Stromal cell of bone marrow (primary cell): Measurements from ENCODE around the gene PKHD1.

Experiments
- DNase-seq: peaks from one replicate; pipeline ENCODE4 v3.0.0-alpha.2; 2012; ENCODE audit warnings: low read depth

Gene PKHD1

DNA sequence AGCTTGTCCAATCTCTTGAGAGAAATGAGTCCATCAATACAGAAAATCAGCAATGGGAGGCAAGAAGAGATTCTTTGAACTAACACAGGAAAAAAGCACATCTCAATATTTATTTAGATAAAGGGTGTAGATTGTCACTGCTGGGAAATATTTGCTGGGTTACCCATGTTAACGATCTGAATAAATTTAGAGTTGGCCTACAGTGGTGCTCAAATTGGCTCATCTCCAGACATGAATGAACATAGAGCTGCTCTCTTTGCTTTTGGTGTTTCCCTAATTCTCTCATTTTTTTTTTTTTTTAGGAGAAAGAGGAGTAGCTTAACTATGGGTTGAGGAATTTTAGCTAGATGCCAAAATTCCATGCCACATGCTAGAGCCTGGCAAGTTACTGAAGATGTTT lies 471.2 kb downstream of the PKHD1 start:
- no peak for DNase-seq

DNA sequence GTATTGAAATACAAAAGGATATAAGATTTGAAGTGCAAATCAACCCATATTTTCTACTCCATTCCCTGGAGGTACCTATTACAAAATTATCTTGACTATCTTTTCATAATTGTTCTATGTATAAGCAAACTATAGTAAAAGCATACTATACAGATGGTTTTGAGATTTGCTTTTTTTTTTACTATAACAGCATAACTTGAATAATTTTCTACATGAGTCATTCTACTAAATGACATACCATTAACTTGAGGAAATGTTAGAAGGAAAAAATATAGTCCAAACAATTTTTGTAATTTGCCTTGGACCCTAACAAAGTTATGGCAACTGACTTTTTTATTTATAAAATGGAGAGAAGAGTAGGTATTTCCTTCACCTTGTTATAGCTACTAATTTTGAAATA lies 472.7 kb downstream of the PKHD1 start:
- no peak for DNase-seq

DNA sequence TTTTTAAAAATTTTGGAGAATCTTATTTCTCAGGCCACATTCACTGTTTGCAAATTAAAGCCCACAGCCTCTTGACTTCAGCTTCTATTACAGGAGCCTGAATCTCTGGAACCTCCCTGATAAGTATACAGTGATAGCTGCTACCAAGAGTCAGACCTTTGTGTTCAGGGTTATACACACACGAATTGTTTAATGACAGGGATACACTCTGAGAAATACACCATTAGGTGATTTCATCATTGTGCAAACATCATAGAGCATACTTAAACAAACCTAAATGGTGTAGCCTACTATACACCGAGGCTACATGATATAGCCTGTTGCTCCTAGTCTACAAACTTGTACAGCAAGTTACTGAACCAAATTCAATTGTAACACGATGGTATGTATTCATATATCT lies 473.9 kb downstream of the PKHD1 start:
- DNase-seq = no peak

DNA sequence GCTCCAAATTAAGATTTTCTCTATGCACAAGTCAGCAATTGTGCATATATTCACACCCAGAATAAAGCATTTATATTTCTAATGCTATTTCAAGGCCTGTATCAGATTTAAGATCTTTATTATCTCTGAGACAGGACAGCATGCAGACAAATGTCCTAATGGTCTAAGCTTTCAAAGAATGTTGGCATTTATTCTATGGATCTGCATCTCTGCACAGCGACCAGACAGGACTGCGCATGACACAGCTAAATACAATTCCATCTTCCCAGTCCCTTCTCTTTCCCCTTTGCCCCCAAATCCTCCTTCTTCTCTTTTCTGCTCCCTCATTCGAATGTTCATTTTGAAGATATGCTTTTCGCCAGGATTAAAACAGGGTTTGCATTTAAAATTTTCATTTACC lies 478.5 kb downstream of the PKHD1 start:
- DNase-seq = no peak

DNA sequence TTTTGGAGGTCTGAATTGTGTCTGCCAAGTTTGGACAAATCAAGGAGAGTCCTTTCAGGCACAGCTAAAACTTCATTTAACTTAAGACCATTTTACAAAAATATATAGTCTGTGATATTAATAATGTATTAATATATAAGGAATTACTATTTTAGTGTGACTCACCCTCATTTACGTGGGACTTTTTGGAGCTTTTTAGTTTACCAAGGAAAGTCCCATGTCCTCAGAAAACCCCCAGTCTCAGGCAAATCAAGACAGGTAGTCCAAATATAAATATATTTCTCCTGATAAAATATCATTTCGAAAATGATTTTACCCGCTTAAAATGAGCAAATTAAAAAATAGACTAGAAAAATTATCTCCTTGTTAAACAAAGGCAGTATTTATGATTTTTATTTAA lies 479.0 kb downstream of the PKHD1 start:
- DNase-seq = no peak

DNA sequence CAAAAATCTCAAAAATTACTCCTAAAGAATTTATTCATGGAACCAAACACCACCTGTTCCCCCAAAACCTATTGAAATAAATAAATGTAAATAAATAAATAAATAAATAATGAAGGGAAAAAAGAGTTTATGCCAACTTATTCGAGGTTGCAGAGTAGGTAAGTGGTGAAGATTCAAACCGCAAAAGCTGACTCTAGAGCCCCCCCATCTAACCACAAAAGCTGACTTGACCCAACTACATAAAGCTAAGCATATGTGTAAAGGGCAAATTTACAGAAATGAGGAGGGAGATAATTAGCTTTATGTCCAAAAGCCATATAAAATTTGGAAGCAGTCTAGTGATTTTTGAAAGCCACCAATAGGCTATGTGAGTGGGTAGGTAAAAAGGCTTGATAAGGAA lies 486.9 kb downstream of the PKHD1 start:
- no peak for DNase-seq

DNA sequence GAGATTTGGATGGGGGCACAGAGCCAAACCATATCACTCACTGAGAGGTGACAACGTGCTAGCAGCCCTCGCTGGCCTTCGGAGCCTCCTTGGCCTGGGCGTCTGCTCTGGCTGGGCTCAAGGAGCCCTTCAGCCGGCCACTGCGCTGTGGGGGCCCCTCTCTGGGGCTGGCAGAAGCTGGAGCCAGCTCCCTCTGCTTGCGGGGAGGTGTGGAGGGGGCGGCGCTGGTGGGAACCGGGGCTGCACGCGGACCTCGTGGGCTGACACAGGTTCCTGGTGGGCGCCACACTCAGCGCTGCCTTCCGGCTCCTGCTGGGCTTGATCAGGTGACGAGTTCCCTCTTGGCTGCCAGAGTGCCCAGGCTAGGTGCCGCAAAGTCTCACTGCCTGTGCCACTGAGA lies 489.2 kb downstream of the PKHD1 start:
- no peak for DNase-seq

DNA sequence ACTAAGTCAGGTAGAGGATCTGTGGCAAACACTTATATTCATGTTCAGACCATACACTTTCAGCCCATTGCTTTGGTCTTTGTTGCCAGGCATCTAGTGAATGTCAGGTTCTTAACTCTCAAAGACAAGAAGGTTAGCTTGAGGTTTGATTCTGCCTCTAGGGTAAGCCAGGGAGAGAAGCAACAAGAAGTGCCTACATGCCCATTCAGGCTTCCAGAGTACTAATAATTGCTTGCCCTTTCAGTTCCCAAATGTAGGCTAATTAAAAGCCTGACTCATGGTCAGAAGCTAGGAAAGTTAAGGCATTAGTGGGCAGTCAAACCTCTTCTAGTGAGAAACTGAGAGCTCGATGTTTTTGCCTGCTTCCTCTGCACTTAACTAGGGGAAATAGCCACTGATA lies 492.4 kb downstream of the PKHD1 start:
- no peak for DNase-seq

DNA sequence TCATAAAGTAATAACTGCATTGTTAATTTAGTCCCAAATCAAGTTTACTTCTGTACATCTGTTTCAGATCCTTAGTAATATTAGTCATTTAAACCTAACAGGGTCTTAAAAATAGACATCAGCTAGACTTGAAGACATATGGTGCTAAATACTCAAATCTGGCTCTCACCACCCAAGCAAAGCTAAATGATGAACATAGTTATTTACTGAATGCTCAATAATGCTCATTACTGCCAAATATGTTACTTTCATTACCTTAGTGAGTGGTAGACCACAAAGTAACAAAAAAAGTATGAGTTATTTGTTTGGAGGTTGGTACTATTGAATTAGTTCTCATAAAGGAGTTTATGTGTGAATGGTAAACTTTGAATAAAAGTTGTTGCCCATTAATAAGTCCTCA lies 502.1 kb downstream of the PKHD1 start:
- DNase-seq = no peak

DNA sequence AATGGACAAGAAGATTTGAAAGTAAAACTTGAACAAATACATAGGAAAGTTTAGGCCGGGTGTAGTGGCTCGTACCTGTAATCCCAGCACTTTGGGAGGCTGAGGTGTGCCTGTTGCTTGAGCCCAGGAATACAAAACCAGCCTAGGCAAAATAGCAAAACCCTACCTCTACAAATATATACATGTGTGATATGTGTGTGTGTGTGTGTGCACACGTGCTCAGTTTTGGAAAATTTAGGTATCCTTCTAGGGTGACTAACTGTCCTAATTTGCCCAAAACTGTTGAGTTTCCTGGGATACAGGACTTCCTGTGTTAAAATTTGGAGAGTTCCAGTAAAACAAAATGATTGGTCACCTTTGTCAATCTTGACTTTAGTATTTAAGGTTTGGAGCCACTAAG lies 503.2 kb downstream of the PKHD1 start:
- DNase-seq = no peak

DNA sequence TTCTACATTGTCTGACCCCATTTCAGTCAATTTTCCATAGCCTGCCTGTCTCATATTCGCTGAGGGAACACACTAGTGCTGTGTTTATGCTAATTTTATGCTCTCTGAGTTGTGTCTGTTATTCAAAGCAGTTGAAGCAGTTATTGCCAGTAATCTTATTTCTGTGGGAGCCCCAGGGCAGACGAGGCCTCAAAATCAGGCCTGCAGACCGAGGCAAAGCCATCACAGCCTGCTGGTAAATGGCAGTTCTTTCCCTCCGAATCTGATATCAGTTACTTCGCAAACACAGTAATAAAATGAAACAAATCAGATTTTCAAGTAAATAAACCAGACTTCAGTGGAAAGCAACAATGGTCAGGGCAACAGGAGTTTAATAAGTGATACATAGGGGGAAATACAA lies 508.4 kb downstream of the PKHD1 start:
- DNase-seq = no peak

DNA sequence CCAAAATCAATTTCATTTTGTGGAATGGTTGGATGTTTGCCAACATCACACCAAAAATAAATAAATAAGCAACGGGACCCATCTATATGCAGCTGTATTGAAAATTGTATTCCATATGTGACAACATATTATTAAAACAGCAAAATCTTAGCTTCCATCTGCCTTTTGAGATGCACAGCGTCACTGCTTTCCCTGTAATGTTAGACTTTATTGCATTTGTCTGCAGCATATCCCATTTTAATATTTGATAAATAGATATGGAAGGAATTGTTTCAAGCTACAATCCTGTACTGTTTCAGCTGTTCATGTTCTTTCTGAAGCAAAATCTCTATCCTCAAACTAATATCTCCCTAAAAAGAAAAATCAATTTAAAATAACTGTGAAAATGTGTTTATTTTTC lies 509.1 kb downstream of the PKHD1 start:
- DNase-seq = no peak

DNA sequence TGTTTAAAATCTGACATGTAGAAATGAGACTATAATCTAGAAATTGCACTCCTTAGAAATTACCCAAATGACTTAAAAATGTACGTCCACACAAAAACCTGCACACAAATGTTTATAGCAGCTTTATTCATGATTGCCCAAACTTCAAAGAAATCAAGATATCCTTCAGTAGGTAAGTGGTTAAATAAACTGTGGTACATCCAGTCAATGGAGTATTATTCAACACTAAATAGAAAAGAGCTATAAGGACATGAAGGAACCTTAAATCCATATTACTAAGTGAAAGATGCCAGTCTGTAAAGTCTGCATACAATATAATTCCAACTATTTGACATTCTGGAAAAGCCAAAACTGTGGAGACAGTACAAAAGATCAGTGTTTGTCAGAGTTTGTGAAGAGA lies 513.4 kb downstream of the PKHD1 start:
- no peak for DNase-seq

DNA sequence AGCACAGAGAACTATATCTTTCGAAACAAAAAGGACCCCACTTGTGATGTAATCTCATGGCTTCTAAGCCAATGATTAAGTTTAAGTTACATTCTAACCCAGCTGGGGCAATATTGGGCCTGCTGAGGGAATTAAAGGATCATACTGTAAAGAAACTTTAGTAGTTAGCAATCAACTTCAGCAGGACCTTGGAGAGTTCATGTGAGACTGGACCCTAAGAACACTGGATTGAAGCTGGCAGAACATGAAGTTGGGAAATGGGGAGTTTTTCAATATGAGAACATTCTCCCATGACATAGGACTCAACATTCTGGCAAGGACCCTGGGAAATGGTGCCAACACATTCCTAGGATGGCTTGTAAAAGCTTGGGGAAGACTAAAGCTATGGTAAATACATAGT lies 516.2 kb downstream of the PKHD1 start:
- DNase-seq = no peak

DNA sequence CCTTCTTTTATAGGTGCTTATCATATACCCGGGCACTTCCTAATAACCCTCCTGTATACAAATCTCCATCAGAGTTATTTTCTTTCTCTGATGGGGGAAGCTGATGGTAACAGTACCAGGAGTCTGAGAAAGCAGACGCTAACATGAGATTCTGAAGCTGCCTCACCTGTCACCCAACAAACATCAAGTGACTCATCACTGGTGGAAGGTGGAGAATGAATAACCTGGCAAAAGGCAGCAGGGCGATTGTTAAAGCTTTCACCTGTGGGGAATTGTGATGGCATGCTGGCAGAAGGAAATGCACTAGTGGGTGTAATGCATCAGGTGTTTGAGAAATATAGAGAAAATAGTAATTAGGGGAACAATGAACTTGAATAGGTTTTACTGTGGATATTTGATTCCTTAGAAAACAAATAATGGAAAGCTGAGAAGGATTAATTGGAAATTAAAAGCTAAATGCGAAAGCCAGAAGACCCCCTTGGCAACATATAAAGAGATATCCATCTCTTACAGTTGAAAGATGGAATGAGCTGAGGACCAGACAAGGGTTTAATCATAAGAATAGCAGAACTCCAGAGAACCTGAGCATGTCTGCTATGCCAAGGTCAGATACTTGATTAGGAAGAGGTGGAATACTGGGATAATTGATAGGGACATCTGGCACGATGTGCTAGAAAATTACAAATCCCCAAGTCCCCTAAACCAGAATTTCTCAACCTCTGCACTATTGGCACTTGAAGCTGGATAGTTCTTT lies 517.1 kb downstream of the PKHD1 start:
- no peak for DNase-seq

DNA sequence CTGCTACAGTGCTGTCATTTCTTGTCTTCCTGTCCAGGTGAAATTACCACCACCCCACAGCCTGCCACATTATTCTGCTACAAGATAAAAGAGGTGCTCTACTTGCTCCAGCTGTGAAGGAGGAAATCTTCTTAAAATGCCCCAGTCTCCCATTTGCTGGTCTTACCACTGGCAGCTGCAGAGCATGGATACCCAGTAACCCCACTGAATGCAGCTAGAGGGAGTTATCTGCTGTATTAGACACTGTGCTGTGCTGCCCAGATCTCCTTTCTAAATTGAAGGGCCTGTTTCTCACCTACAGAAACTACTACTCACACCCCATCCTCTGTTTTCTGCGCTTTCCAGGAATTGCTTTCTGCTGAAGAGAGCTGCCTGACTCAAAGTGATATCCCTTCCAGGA lies 517.8 kb downstream of the PKHD1 start:
- DNase-seq = no peak

DNA sequence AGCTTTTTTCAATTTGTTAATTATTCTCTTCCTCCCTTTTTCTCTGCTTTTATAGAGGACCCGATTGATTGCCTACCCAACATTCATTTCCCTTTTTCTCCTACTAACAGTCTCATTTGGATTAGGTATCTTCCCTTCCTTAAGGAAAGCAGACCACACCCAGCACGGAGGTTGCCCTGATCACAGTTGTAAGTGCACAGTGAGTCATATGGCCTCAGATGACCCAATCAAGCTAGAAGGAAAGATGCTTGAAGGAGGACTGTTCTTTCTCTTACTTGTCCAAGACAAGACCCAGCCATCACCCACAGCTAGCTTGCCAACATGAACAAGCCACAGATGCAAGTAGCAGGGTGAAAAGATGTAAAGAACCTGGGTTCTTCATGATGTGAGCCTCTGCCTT lies 518.6 kb downstream of the PKHD1 start:
- no peak for DNase-seq

DNA sequence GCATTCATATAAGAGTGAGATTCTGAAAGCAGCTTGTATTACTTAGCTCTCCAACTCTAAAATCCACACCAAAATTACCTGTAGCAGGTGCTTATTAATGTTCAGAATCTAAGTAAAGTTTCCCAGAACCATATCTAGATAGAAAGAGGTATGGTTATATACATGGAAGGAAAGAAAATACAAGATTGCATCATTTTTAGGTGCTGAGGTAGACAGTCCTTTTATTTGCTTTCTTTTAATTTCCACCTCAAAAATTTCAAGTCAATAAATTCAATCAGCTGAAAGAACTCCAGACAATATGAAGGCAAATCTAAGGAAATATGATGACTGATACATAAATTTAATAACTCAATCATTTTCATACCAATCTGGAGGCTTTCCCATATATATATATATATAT lies 521.9 kb downstream of the PKHD1 start:
- DNase-seq = no peak
